HFF-Myc (cell line): ENCODE data around the gene MAST2.

Source experiments
- DNase-seq: peaks from one replicate; pipeline ENCODE4 v3.0.0-alpha.2; 2011; ENCODE audit warnings: low read depth; ENCODE audit errors: extremely low read depth
- H3K4me3 ChIP-seq: replicated peaks from 2 replicates; pipeline ENCODE4 v1.5.1; 2011; ENCODE audit warnings: low read depth, mild to moderate bottlenecking, control low read depth, low read length
- TF ChIP-seq, protein P1 (sequence below): IDR thresholded peaks from 2 replicates; pipeline ENCODE4 v1.5.1; 2012; ENCODE audit warnings: mild to moderate bottlenecking, low read depth, low read length, control low read depth; ENCODE audit errors: missing control alignments

The MAST2 gene

DNA sequence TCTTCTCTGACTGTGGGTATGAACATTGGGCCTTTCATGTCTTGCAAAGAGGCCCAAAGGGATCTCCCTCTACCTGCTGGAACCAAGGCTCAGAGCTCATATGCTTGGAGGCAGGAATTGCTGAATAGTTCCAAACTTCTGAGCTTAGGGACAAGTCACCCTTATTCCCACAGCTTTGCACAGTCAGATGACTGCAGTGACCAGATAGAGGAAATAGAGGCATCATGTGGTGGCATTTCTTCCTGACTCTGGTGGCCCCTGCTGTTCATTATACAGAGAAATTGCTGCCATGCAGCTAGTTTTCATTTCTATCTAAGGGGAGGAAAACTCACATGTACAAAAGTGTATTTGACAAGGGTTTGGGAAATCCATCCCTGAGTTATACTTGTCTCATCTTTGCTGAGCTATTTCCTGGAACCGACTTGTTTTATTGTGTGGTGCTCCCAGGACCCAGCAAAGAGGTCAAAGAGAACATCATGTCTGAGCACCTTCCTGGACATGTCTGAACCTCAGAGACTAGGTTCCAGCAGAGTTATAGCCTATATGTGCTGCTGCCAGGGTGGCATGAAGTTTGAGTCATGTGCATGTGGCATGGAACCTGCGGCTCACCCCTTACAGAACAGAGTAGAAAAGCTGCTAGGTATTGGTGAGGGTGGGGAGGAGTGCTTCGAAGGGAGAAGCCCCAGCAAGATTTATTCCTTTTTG lies 197.8 kb downstream of the MAST2 start:
- DNase-seq: no peak
- H3K4me3 ChIP-seq: no peak overlapping the region
- TF ChIP-seq, protein P1, sequence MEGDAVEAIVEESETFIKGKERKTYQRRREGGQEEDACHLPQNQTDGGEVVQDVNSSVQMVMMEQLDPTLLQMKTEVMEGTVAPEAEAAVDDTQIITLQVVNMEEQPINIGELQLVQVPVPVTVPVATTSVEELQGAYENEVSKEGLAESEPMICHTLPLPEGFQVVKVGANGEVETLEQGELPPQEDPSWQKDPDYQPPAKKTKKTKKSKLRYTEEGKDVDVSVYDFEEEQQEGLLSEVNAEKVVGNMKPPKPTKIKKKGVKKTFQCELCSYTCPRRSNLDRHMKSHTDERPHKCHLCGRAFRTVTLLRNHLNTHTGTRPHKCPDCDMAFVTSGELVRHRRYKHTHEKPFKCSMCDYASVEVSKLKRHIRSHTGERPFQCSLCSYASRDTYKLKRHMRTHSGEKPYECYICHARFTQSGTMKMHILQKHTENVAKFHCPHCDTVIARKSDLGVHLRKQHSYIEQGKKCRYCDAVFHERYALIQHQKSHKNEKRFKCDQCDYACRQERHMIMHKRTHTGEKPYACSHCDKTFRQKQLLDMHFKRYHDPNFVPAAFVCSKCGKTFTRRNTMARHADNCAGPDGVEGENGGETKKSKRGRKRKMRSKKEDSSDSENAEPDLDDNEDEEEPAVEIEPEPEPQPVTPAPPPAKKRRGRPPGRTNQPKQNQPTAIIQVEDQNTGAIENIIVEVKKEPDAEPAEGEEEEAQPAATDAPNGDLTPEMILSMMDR: no peak

- no peak overlapping the region for H3K4me3 ChIP-seq
- TF ChIP-seq, protein P1: no peak
- DNase-seq: no peak
Measured at GRCh38 chr1:46002551-46003150, 199.2 kb downstream of the MAST2 start.

DNA sequence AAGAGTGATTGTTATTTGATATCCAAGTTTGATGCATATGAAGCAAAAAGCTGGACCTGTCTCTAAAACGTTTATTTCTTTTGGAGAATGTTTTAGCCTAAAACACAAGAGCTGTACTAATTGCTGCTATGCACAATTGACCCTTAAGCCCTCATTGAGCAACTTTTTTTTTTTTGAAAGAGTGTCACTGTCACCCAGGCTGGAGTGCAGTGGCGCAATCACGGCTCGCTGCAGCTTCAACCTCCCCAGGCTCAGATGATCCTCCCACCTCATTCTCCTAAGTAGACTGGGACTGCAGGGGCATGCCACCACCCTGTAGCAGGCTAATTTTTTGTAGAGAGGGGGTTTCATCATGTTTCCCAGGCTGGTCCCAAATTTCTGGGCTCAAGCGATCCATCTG lies 199.9 kb downstream of the MAST2 start:
- TF ChIP-seq, protein P1: no peak
- DNase-seq: no peak
- no peak overlapping the region for H3K4me3 ChIP-seq

- no peak overlapping the region for H3K4me3 ChIP-seq
- DNase-seq: no peak
- TF ChIP-seq, protein P1: no peak
Measured at GRCh38 chr1:46004492-46004891, 201.1 kb downstream of the MAST2 start.

- TF ChIP-seq, protein P1: no peak
Measured at GRCh38 chr1:46005594-46005993, 202.2 kb downstream of the MAST2 start.

GRCh38 chr1:46008585-46008984 lies 205.2 kb downstream of the MAST2 start:
- no peak for DNase-seq
- TF ChIP-seq, protein P1: no peak
- H3K4me3 ChIP-seq: no peak overlapping the region

More at GRCh38 chr1:46005594-46005993, 202.2 kb downstream of the MAST2 start:
- DNase-seq: no peak
- H3K4me3 ChIP-seq: no peak overlapping the region
